ENCODE results near the gene SOD2.
A peak's percentile ranks its signal among the peaks of the same experiment; 100 is the strongest.
"Not testable (repeated sequence)": the region's sequence is repeated elsewhere in the genome, so short reads cannot be mapped to it uniquely, and the experiment has no call there.

The SOD2 gene

GRCh38 chr6:159715605-159716004 lies 22.6 kb upstream of the SOD2 start:
- no peak for DNase-seq

GRCh38 chr6:159715166-159715565 lies 22.1 kb upstream of the SOD2 start:
- DNase-seq, result no peak

- no peak for DNase-seq
Measured at GRCh38 chr6:159714404-159714803, 21.4 kb upstream of the SOD2 start.

GRCh38 chr6:159713984-159714383 lies 20.9 kb upstream of the SOD2 start:
- DNase-seq, result peak; percentile 30

GRCh38 chr6:159712389-159712788 lies 19.3 kb upstream of the SOD2 start:
- DNase-seq, result not testable (repeated sequence)

GRCh38 chr6:159710603-159711002 lies 17.6 kb upstream of the SOD2 start:
- not testable (repeated sequence) for DNase-seq

GRCh38 chr6:159701413-159701999 lies 8.5 kb upstream of the SOD2 start:
- DNase-seq, result no peak

- DNase-seq, result peak; percentile 81
Measured at GRCh38 chr6:159700970-159701369, 7.9 kb upstream of the SOD2 start.

GRCh38 chr6:159695984-159696383 lies 2.9 kb upstream of the SOD2 start:
- DNase-seq, result no peak

GRCh38 chr6:159693894-159694545 lies 979 bp upstream of the SOD2 start:
- DNase-seq, result no peak

GRCh38 chr6:159692303-159693127 lies 526 bp downstream of the SOD2 start:
- peak; percentile 51 for DNase-seq

- no peak for DNase-seq
Measured at GRCh38 chr6:159691963-159692287, 1.1 kb downstream of the SOD2 start.

- DNase-seq, result peak; percentile 65
Measured at GRCh38 chr6:159691133-159691962, 1.7 kb downstream of the SOD2 start.

- DNase-seq, result not testable (repeated sequence)
Measured at GRCh38 chr6:159690135-159690534, 2.9 kb downstream of the SOD2 start.

GRCh38 chr6:159689001-159689400 lies 4.0 kb downstream of the SOD2 start:
- DNase-seq, result no peak

GRCh38 chr6:159688266-159688905 lies 4.7 kb downstream of the SOD2 start:
- no peak for DNase-seq

GRCh38 chr6:159687341-159687740 lies 5.7 kb downstream of the SOD2 start:
- no peak for DNase-seq

GRCh38 chr6:159686703-159687102 lies 6.3 kb downstream of the SOD2 start:
- no peak for DNase-seq

GRCh38 chr6:159686040-159686439 lies 7.0 kb downstream of the SOD2 start:
- DNase-seq, result no peak

- no peak for DNase-seq
Measured at GRCh38 chr6:159684013-159684304, 9.1 kb downstream of the SOD2 start.

- DNase-seq, result no peak
Measured at GRCh38 chr6:159682810-159683209, 10.2 kb downstream of the SOD2 start.

- DNase-seq, result no peak
Measured at GRCh38 chr6:159682295-159682694, 10.7 kb downstream of the SOD2 start.

Data from NCI-H2171 treated with DMSO at 0.1 percent for 48 hours (cell line).